IgD-negative memory B cell (primary cell): ENCODE results near the gene FNDC5. TPM values are rescaled to one million over a fixed set of nuclear protein-coding genes. Genes with fewer than 3 reads are reported as not detected.
"Not testable (repeated sequence)": the region's sequence is repeated elsewhere in the genome, so short reads cannot be mapped to it uniquely, and the experiment has no call there.

Experiments
- H3K27ac Mint-ChIP-seq, 3 donors: one replicate each; pipeline ENCODE4 v1.8.0; 2020 to 2022; ENCODE audit warnings: mild to moderate bottlenecking in 3 of 3, mixed read lengths in 3 of 3, moderate library complexity in 1 of 3
- H3K27me3 Mint-ChIP-seq: one replicate; pipeline ENCODE4 v1.8.0; 2021; ENCODE audit warnings: mixed read lengths
- H3K36me3 Mint-ChIP-seq: one replicate; pipeline ENCODE4 v1.8.0; 2020; ENCODE audit warnings: mild to moderate bottlenecking, mixed read lengths
- H3K4me1 Mint-ChIP-seq, 3 donors: one replicate each; pipeline ENCODE4 v1.8.0; 2020 to 2022; ENCODE audit warnings: mixed read lengths in 3 of 3, mild to moderate bottlenecking in 1 of 3
- H3K4me3 Mint-ChIP-seq, 4 donors: one replicate each; pipeline ENCODE4 v1.8.0; 2020 to 2022; ENCODE audit warnings: mild to moderate bottlenecking in 4 of 4, mixed read lengths in 4 of 4, moderate library complexity in 3 of 4
- H3K9me3 Mint-ChIP-seq, 3 donors: one replicate each; pipeline ENCODE4 v1.8.0; 2020 to 2021; ENCODE audit warnings: mixed read lengths in 3 of 3, mild to moderate bottlenecking in 1 of 3
- polyA plus RNA-seq: library from polyadenylated mRNA; unstranded; fragments of 300-500 nt; fragmentation: Illumina TruSeq; gene quantifications from one replicate; pipeline ENCODE4 v1.2.3, GENCODE V29; 2021

Gene FNDC5
- not detected for polyA plus RNA-seq

DNA sequence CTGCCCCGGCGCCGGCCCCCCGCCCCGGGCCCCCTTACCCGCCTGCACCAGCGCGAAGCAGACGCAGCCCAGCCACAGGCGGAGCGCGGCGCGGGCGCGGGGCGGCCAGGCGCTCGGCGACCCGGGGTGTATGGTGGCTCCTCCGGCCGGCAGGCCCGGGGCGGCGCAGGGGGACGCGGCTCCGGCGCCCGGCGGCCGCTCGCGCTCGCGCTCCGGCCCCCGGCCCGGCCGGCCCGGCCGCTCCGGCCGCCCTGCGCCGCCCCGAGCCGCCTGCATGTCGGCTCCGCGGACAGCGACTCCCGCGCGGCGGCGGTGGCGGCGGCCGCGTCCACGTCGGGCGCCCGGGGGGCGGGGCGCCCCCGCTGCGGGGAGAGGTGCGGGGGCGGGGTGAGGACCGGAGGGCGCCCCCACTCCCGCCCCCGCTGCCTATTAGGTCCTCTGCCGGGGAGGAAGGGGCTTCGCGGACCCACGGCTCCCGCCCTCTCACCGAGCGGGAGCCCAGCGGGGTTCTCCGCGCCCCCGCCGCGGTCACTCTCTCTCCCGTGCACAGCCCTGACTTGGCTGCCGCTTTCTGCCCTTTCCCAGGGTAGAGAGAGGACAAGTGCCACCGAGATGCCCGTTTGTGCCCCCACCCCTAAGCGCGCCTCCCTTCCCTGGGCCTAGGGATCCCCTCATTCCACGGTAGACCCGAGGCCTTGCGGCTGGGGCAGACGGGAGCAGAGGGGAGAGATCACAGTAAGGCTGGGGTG lies at the start of gene FNDC5:
Gene FNDC5 (minus strand): TSS at position 298 of the 749 bp plus-strand sequence.
- peaks cover 41% of the 10 kb centered on the region for H3K27me3 Mint-ChIP-seq

GRCh38 chr1:32919811-32920733 lies 49.4 kb upstream of the FNDC5 start:
- Mint-ChIP-seq H3K27me3 (peaks cover 52% of the 10 kb centered on the region), H3K9me3 (peaks cover 0 to 2% (median 0%) of the 10 kb centered on the region in 3 donors), H3K4me3 (no peak overlapping the region), H3K4me1 (peaks cover 3 to 6% (median 6%) of the 10 kb centered on the region in 3 donors), H3K36me3 (peaks cover 1% of the 10 kb centered on the region), H3K27ac (no peak overlapping the region)

More for the DNA sequence above, at the start of gene FNDC5:
- Mint-ChIP-seq H3K36me3 (peaks cover 7% of the 10 kb centered on the region), H3K9me3 (no peaks in the 10 kb centered on the region), H3K27ac (peak within 1 kb of the TSS in 2 of 3 donors; percentile 23 to 36), H3K4me1 (peaks cover 12 to 19% (median 13%) of the 10 kb centered on the region in 3 donors), H3K4me3 (peak within 1 kb of the TSS; percentile 73 to 90 (median 84))

- H3K27me3 Mint-ChIP-seq = peaks cover 37% of the 10 kb centered on the region
Observed at GRCh38 chr1:32918179-32918578, 47.5 kb upstream of the FNDC5 start.

DNA sequence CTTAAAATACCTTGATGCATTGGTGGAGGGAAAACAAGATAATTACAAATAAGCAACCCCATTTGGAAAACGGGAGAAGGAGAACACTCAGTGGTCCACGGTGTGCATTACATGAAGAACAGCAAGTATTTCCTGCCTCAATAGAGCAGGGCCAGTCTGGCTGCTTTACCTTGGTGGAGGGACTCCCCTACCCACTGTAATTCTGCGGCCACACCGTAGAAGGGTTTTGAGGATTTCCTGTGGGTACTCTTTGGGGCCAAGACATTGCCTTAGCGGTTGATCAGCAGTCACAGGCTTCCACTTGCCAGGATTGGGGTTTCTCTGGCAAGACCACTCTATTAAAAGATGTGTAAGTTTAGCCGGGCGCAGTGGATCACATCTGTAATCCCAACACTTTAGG lies 46.8 kb upstream of the FNDC5 start:
- peaks cover 0 to 2% (median 0%) of the 10 kb centered on the region in 3 donors for H3K9me3 Mint-ChIP-seq
- H3K4me3 Mint-ChIP-seq = no peak overlapping the region
- no peak overlapping the region for H3K27ac Mint-ChIP-seq
- H3K27me3 Mint-ChIP-seq = peaks cover 36% of the 10 kb centered on the region
- H3K36me3 Mint-ChIP-seq = peaks cover 1% of the 10 kb centered on the region
- no peaks in the 10 kb centered on the region for H3K4me1 Mint-ChIP-seq

More at GRCh38 chr1:32918179-32918578, 47.5 kb upstream of the FNDC5 start:
- no peak overlapping the region for H3K4me3 Mint-ChIP-seq
- no peak overlapping the region for H3K27ac Mint-ChIP-seq
- H3K9me3 Mint-ChIP-seq = peaks cover 0 to 2% (median 0%) of the 10 kb centered on the region in 3 donors
- H3K4me1 Mint-ChIP-seq = no peaks in the 10 kb centered on the region
- peaks cover 1% of the 10 kb centered on the region for H3K36me3 Mint-ChIP-seq

DNA sequence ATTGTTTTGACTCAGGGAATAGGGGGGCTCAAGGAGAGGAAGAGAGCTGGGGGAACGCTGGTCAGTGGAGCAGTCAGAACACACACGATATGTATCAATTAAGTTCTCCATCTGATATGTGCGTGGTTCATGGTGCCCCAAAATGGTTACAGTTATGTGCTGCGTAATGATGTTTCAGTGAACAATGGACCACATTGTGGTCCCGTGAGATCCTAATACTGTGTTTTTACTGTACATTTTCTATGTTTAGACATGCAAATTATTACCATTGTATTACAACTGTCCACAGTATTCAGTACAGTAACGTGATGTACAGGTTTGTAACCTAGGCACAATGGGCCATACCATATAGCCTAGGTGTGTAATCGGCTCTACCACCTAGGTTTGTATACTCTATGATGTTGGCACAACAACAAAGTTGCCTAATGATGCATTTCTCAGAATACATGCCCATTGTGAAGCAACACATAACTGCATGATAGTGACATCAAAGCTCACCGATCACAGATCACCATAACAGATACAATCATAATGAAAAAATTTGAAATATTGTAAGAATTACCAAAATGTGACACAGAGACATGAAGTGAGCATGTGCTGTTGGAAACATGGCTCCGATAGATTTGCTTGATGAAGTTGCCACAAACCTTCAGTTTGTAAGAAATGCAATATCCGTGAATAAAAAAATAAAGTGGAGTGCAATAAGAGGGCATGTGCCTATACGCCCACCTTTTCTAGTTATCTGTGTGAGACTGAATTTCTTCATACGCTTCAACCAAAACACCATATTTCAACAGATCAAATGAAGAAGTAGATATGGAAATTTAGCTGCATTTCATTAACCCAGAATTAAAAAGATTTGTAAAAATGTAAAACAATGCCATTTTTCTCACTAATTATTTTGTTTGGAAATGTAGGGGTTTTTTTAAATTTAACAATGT lies 45.3 kb upstream of the FNDC5 start:
- H3K4me3 Mint-ChIP-seq = no peak overlapping the region
- no peak overlapping the region for H3K27ac Mint-ChIP-seq
- no peaks in the 10 kb centered on the region for H3K36me3 Mint-ChIP-seq
- peaks cover 21% of the 10 kb centered on the region for H3K27me3 Mint-ChIP-seq
- H3K4me1 Mint-ChIP-seq = no peaks in the 10 kb centered on the region
- H3K9me3 Mint-ChIP-seq = peaks cover 0 to 2% (median 0%) of the 10 kb centered on the region in 3 donors

GRCh38 chr1:32910319-32910718 lies 39.6 kb upstream of the FNDC5 start:
- no peak overlapping the region for H3K4me3 Mint-ChIP-seq
- H3K36me3 Mint-ChIP-seq = no peaks in the 10 kb centered on the region
- H3K27ac Mint-ChIP-seq = no peak overlapping the region
- no peaks in the 10 kb centered on the region for H3K4me1 Mint-ChIP-seq
- H3K27me3 Mint-ChIP-seq = peaks cover 3% of the 10 kb centered on the region
- peaks cover 0 to 3% (median 0%) of the 10 kb centered on the region in 3 donors for H3K9me3 Mint-ChIP-seq

DNA sequence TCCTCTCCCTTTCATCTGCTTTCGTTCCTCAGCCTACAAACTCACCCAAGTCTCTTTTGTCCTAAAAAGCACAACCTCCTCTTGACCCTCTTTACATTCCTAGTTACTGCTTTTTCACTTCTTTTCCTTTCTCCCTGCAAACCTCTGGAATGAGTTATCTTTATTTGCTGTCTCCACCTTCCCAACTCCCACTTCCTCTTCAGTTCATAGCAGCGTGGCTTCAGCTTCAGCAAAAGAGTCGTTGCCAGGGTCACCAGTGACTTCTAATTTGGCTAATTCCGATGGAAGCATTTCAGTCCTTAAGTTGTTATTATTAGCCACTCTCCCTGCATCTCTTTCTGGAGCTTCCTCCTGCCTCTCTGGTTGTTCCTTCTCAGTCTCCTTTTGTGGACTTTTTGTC lies 36.7 kb upstream of the FNDC5 start:
- Mint-ChIP-seq H3K27ac (no peak overlapping the region), H3K4me3 (no peak overlapping the region), H3K36me3 (no peaks in the 10 kb centered on the region), H3K9me3 (peaks cover 0 to 3% (median 0%) of the 10 kb centered on the region in 3 donors), H3K4me1 (peaks cover 0 to 2% (median 0%) of the 10 kb centered on the region in 3 donors), H3K27me3 (peaks cover 5% of the 10 kb centered on the region)

GRCh38 chr1:32906654-32907053 lies 35.9 kb upstream of the FNDC5 start:
- peaks cover 0 to 3% (median 2%) of the 10 kb centered on the region in 3 donors for H3K9me3 Mint-ChIP-seq
- peaks cover 6% of the 10 kb centered on the region for H3K27me3 Mint-ChIP-seq
- H3K27ac Mint-ChIP-seq = no peak overlapping the region
- no peaks in the 10 kb centered on the region for H3K36me3 Mint-ChIP-seq
- H3K4me3 Mint-ChIP-seq = no peak overlapping the region
- peaks cover 0 to 4% (median 3%) of the 10 kb centered on the region in 3 donors for H3K4me1 Mint-ChIP-seq

DNA sequence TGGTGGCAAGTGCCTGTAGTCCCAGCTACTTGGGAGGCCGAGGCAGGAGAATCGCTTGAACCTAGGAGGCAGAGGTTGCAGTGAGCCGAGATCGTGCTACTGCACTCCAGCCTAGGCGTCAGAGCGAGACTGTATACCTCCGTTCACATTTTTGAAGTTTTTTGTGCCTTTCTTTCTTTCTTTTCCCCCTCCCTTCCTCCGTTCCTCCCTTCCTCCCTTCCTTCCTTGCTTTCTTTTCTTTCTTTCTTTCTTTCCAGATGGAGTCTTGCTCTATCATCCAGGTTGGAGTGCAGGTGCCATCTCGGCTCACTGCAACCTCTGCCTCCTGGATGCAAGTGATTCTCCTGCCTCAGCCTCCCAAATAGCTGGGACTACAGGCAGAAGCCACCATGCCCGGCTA lies 34.9 kb upstream of the FNDC5 start:
- H3K27me3 Mint-ChIP-seq = peaks cover 11% of the 10 kb centered on the region
- not testable (repeated sequence) for H3K4me1 Mint-ChIP-seq, H3K27ac Mint-ChIP-seq, H3K4me3 Mint-ChIP-seq, H3K36me3 Mint-ChIP-seq, H3K9me3 Mint-ChIP-seq

DNA sequence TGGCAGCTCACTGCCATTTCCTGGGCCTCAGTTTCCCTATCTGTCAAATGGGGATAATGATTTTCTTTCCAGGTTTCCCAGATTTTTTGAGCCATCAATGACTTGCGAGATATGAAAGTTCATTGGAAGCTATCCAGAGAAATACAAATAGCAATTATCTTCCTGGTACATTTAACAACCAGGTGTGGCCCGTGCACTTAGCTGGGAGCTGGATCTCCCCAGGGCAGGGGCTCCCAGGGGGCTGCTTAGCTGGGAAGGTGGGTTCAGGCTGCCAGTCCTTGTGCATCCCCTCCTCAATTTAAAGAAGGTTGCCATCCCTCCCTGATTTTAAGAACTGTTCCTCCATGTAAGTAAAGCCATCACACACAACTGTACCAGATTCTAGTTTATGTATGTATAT lies 34.1 kb upstream of the FNDC5 start:
- Mint-ChIP-seq H3K9me3 (peaks cover 0 to 2% (median 0%) of the 10 kb centered on the region in 3 donors), H3K27ac (no peak overlapping the region), H3K4me3 (peak overlapping the region in 1 of 4 donors; percentile 45), H3K4me1 (peaks cover 0 to 7% (median 4%) of the 10 kb centered on the region in 3 donors), H3K27me3 (peaks cover 10% of the 10 kb centered on the region), H3K36me3 (no peaks in the 10 kb centered on the region)

GRCh38 chr1:32903991-32904785 lies 33.5 kb upstream of the FNDC5 start:
- H3K27ac Mint-ChIP-seq = no peak overlapping the region
- H3K9me3 Mint-ChIP-seq = peaks cover 0 to 2% (median 0%) of the 10 kb centered on the region in 3 donors
- H3K27me3 Mint-ChIP-seq = peaks cover 13% of the 10 kb centered on the region
- no peaks in the 10 kb centered on the region for H3K36me3 Mint-ChIP-seq
- H3K4me1 Mint-ChIP-seq = peaks cover 0 to 7% (median 4%) of the 10 kb centered on the region in 3 donors
- peak overlapping the region in 3 of 4 donors; percentile 12 to 58 (median 45) for H3K4me3 Mint-ChIP-seq

GRCh38 chr1:32902535-32902920 lies 31.8 kb upstream of the FNDC5 start:
- peaks cover 15% of the 10 kb centered on the region for H3K27me3 Mint-ChIP-seq
- peak overlapping the region in 3 of 4 donors; percentile 73 to 89 (median 83) for H3K4me3 Mint-ChIP-seq
- H3K36me3 Mint-ChIP-seq = no peaks in the 10 kb centered on the region
- peaks cover 0 to 7% (median 4%) of the 10 kb centered on the region in 3 donors for H3K4me1 Mint-ChIP-seq
- H3K9me3 Mint-ChIP-seq = peaks cover 0 to 2% (median 0%) of the 10 kb centered on the region in 3 donors
- no peak overlapping the region for H3K27ac Mint-ChIP-seq

GRCh38 chr1:32901823-32902534 lies 31.3 kb upstream of the FNDC5 start:
- peaks cover 15% of the 10 kb centered on the region for H3K27me3 Mint-ChIP-seq
- H3K4me1 Mint-ChIP-seq = peaks cover 0 to 7% (median 4%) of the 10 kb centered on the region in 3 donors

More at GRCh38 chr1:32901823-32902534, 31.3 kb upstream of the FNDC5 start:
- Mint-ChIP-seq H3K4me3 (peak overlapping the region; percentile 73 to 89 (median 78)), H3K36me3 (no peaks in the 10 kb centered on the region), H3K9me3 (peaks cover 0 to 2% (median 0%) of the 10 kb centered on the region in 3 donors), H3K27ac (peak overlapping the region in 1 of 3 donors; percentile 62)
